Suprapubic skin (tissue), 4 donors: Measurements from ENCODE around the gene SLC38A11.

Source experiments
- CTCF ChIP-seq, 2 donors: fragments of 200-600 bp in 1 of 2; fragments of 450-650 bp in 1 of 2; sonication (generic) in 1 of 2; IDR thresholded peaks; one replicate each; pipeline ENCODE4 v1.5.1; 2016 to 2019; ENCODE audit warnings: antibody characterized with exemption in 2 of 2, mild to moderate bottlenecking in 1 of 2, moderate library complexity in 1 of 2
- EP300 ChIP-seq: sonication (generic); formaldehyde crosslinking; IDR thresholded peaks from one replicate; pipeline ENCODE4 v1.6.1; 2017; ENCODE audit warnings: antibody characterized with exemption
- POLR2A ChIP-seq, 2 donors: fragments of 450-650 bp; IDR thresholded peaks; one replicate each; pipeline ENCODE4 v1.6.1; 2017; ENCODE audit warnings: antibody characterized with exemption in 2 of 2, mild to moderate bottlenecking in 2 of 2, moderate library complexity in 2 of 2
- POLR2AphosphoS5 ChIP-seq, 3 donors: sonication (generic); formaldehyde crosslinking; IDR thresholded peaks; one replicate each; pipeline ENCODE4 v1.6.1; 2017; ENCODE audit warnings: antibody characterized with exemption in 3 of 3

GRCh38 chr2:164860694-164861042, 94.7 kb downstream of the SLC38A11 start:
- no peak for TF ChIP-seq CTCF (IDR thresholded peaks at IDR 0.05)
- no peak for TF ChIP-seq EP300
- no peak for TF ChIP-seq POLR2A (IDR thresholded peaks at IDR 0.05)
- no peak for TF ChIP-seq POLR2AphosphoS5 (IDR thresholded peaks at IDR 0.05)
